Ishikawa (cell line): Measurements from ENCODE around the gene TNFRSF8.

Experiments used
- CEBPB ChIP-seq: IDR thresholded peaks from 2 replicates; pipeline ENCODE4 v1.6.1; 2012
- CREB1 ChIP-seq: IDR thresholded peaks from 2 replicates; pipeline ENCODE4 v1.6.1; 2012; ENCODE audit warnings: low read depth
- EGR1 ChIP-seq: IDR thresholded peaks from 2 replicates; pipeline ENCODE4 v1.6.1; 2012
- EP300 ChIP-seq: IDR thresholded peaks from 2 replicates; pipeline ENCODE4 v1.6.1; 2012; ENCODE audit warnings: borderline replicate concordance
- FOXM1 ChIP-seq: IDR thresholded peaks from 2 replicates; pipeline ENCODE4 v1.6.1; 2012; ENCODE audit warnings: low read depth, borderline replicate concordance
- MAX ChIP-seq: IDR thresholded peaks from 2 replicates; pipeline ENCODE4 v1.6.1; 2012
- NFIC ChIP-seq: IDR thresholded peaks from 2 replicates; pipeline ENCODE4 v1.6.1; 2012
- RAD21 ChIP-seq: IDR thresholded peaks from 2 replicates; pipeline ENCODE4 v1.6.1; 2012; ENCODE audit warnings: low read depth
- TAF1 ChIP-seq: IDR thresholded peaks from 2 replicates; pipeline ENCODE4 v1.6.1; 2012; ENCODE audit warnings: low read depth, mild to moderate bottlenecking
- TCF12 ChIP-seq: IDR thresholded peaks from 2 replicates; pipeline ENCODE4 v1.6.1; 2012; ENCODE audit warnings: low read depth
- TEAD4 ChIP-seq: IDR thresholded peaks from 2 replicates; pipeline ENCODE4 v1.6.1; 2012
- YY1 ChIP-seq: IDR thresholded peaks from 2 replicates; pipeline ENCODE4 v1.6.1; 2012; ENCODE audit warnings: low read depth
- ZBTB7A ChIP-seq: IDR thresholded peaks from 2 replicates; pipeline ENCODE4 v1.6.1; 2012; ENCODE audit warnings: low read depth
- TF ChIP-seq, protein P1 (sequence below): IDR thresholded peaks from 2 replicates; pipeline ENCODE4 v1.6.1; 2012
- TF ChIP-seq, protein P2 (sequence below): IDR thresholded peaks from 2 replicates; pipeline ENCODE4 v1.6.1; 2012; ENCODE audit warnings: low read depth, mild to moderate bottlenecking

Gene TNFRSF8

GRCh38 chr1:12176298-12177118, 113.4 kb downstream of the TNFRSF8 start:
- TF ChIP-seq TCF12 = no peak
- TF ChIP-seq FOXM1 = no peak
- no peak for TF ChIP-seq NFIC
- no peak for TF ChIP-seq YY1
- no peak for TF ChIP-seq TAF1
- no peak for TF ChIP-seq RAD21
- no peak for TF ChIP-seq MAX
- no peak for TF ChIP-seq CEBPB
- no peak for TF ChIP-seq ZBTB7A
- TF ChIP-seq EP300 = no peak
- TF ChIP-seq, protein P1, sequence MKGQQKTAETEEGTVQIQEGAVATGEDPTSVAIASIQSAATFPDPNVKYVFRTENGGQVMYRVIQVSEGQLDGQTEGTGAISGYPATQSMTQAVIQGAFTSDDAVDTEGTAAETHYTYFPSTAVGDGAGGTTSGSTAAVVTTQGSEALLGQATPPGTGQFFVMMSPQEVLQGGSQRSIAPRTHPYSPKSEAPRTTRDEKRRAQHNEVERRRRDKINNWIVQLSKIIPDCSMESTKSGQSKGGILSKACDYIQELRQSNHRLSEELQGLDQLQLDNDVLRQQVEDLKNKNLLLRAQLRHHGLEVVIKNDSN = no peak
- TF ChIP-seq, protein P2, sequence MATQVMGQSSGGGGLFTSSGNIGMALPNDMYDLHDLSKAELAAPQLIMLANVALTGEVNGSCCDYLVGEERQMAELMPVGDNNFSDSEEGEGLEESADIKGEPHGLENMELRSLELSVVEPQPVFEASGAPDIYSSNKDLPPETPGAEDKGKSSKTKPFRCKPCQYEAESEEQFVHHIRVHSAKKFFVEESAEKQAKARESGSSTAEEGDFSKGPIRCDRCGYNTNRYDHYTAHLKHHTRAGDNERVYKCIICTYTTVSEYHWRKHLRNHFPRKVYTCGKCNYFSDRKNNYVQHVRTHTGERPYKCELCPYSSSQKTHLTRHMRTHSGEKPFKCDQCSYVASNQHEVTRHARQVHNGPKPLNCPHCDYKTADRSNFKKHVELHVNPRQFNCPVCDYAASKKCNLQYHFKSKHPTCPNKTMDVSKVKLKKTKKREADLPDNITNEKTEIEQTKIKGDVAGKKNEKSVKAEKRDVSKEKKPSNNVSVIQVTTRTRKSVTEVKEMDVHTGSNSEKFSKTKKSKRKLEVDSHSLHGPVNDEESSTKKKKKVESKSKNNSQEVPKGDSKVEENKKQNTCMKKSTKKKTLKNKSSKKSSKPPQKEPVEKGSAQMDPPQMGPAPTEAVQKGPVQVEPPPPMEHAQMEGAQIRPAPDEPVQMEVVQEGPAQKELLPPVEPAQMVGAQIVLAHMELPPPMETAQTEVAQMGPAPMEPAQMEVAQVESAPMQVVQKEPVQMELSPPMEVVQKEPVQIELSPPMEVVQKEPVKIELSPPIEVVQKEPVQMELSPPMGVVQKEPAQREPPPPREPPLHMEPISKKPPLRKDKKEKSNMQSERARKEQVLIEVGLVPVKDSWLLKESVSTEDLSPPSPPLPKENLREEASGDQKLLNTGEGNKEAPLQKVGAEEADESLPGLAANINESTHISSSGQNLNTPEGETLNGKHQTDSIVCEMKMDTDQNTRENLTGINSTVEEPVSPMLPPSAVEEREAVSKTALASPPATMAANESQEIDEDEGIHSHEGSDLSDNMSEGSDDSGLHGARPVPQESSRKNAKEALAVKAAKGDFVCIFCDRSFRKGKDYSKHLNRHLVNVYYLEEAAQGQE = no peak
- no peak for TF ChIP-seq CREB1

GRCh38 chr1:12177156-12177998, 114.3 kb downstream of the TNFRSF8 start:
- TF ChIP-seq CEBPB (no peak), CREB1 (no peak), FOXM1 (no peak)

DNA sequence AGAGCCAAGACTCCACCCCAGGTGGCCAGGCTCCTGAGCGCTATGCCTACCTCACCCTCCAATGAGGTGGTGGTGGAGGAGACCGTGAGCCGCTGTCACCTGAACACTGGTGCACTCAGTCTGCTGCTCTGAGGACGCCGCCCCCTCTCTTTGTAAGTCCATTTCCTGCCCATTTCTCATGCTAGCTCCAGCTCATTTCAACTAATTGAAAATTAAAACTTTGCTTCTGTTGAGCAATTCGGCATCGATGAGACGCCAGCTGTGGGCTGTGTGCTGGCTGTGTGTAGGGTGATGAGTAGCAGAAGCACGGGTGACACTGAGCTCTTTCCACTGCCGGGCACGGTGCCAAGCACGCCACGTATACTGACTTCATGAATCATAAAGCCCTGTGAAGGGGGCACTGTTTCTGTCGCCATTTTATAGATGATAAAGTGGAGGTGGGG, 114.9 kb downstream of the TNFRSF8 start:
- TF ChIP-seq TAF1 (no peak), NFIC (peak; percentile 77), TEAD4 (no peak), CREB1 (no peak)

GRCh38 chr1:12178511-12178910, 115.4 kb downstream of the TNFRSF8 start:
- TF ChIP-seq CREB1 (no peak), ZBTB7A (no peak), TCF12 (no peak), MAX (0 out of 2 replicates have a peak, but pooled peaks have one; percentile 37)

DNA sequence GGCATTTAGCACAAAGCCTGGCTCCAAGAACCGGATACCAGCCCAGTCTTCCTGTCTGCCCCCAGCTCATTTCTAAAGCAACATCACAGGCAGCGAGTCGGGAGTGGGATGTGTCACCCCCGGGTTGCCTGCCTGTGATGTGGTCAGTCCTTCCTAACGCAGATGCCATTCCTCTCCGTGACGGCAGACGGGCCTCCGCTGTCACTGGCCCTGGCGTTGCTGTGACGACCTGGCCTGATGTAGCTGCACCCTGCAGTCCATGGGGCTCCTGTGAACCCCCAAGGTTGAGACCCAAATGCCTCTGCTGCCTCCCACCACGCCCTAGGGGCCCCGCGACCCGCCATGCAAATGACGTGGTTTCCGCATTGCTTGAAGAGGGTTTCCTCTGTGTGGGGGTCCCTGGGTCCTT, 116.0 kb downstream of the TNFRSF8 start:
- no peak for TF ChIP-seq TEAD4
- TF ChIP-seq EGR1 = no peak
- TF ChIP-seq TAF1 = no peak
- no peak for TF ChIP-seq ZBTB7A
- TF ChIP-seq NFIC = no peak
- no peak for TF ChIP-seq MAX
- TF ChIP-seq, protein P1 = no peak
- TF ChIP-seq CREB1 = no peak
- no peak for TF ChIP-seq CEBPB
- TF ChIP-seq, protein P2 = no peak

DNA sequence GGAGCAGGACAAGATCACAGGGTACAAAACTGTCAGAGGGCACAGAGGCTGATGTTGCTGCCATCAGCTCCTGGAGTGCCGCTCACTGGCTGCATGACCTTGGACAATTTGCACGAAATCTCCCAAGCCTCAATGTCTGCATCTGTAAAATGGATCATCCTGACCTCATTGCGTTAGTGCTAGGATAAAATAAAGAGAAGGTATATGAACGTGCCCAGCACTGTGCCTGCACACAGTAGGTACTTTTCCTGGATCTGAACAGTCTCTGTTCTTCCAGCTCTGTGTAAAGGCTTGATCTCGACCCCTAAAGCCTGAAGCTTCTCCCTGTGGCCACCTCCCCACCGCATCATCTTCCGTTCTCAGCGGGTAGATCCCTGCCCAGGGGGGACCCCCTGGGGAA, 116.6 kb downstream of the TNFRSF8 start:
- TF ChIP-seq EP300 = no peak
- TF ChIP-seq EGR1 = no peak
